Renal cortical epithelial cell (primary cell): ENCODE results near the gene NHLRC4. TPM values are rescaled to one million over a fixed set of nuclear protein-coding genes. Genes with fewer than 3 reads are reported as not detected.

Experiments used
- DNase-seq: peaks from one replicate; pipeline ENCODE4 v3.0.0-alpha.2; 2011; ENCODE audit warnings: low read depth
- total RNA-seq: library from RNA; depleted of rRNA; stranded (reverse); fragments of >200 nt; gene quantifications from 2 replicates; pipeline ENCODE4 v1.2.3, GENCODE V29; 2014

NHLRC4 gene, protein sequence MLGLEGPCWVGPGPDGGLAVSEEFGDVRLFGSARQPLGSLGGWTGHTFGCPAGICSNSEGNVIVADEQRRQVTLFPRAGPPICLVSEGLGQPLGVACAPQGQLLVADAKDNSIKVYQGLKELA
- 0.85 TPM in 1 of 2 replicates, not detected in the other for total RNA-seq

DNA sequence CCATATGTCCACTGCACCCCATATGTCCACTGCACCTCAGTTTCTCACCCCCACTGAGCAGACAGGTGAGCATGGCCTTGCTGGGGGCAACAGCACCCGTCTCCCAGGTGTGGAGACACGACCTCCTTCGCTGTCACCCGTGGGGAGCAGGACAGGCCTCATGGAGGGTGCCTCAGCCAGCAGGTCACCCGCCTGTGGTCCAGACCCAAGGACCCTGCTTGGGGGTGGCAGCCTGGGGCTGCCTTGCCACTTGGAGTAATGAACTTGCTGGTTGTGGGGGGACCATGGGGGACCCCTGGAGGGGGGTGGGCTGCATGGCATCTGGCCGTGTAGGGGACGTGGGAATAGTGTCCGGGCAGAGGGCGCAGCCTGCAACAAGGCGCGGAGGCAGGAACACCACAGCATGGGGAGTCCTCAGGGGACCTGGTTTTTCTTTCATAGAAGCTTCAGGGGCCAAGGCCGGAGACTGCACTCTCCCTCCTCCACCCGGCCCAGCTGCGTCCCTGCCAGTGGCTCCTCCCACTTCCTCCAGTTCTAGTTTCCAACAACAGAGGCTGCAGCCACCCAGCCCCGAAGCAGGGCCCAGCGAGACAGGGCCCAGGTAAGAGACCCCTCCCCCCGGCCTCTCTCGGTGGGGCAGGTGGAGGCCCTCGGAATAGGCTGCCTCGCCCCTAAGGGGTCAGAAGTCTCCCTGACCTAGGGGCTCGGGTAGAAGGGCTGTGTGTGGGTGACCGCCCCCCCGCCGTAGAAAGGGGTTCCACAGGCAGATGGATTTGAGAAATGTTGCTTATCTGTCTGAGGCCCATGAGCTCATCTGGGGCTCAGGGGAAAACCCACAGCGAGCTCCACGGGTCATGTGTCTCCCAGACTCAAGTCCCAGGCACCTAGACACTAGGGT, at the start of gene NHLRC4:
Gene NHLRC4, plus strand, starts transcription at position 531 of the 898 bp plus-strand sequence. CDS start 1,043 bp downstream, outside the sequence.
- DNase-seq: no peak

DNA sequence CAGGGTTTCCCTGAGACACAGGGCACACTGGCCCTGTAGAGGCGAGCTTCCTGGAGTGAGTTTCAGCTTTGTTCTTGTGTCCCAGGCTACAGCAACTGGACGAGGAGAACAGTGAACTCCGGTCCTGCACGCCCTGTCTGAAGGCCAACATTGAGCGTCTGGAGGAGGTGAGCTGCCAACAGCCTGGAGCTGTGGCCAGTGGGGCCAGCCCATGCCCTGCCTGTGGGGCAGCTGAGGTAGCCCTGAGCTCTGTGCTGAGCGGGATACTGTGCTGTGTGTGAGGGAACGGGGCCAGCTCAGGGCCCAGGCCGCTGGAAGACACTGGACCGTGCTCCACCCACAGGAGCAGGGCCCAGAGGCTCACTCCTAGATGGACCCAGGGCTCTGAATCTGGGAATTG, 47.9 kb upstream of the NHLRC4 start:
- no peak for DNase-seq

DNA sequence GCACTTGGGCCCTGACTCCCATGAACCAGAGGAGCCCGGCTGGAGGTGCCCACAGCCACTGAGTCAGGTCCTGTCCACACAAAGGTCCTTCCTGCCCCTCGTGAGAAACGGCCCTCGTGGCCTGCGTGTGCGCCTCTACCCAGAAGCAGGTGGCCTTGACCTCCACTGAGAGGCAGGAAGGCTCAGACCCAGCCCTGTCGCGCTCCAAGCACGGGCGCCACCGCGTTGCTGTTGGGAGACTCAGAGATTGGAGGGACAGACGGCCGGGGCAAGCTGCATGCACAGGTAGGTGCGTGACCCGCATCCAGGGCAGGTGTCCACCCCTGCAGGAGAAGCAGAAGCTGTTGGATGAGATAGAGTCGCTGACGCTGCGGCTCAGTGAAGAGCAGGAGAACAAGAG, 47.4 kb upstream of the NHLRC4 start:
- no peak for DNase-seq

DNA sequence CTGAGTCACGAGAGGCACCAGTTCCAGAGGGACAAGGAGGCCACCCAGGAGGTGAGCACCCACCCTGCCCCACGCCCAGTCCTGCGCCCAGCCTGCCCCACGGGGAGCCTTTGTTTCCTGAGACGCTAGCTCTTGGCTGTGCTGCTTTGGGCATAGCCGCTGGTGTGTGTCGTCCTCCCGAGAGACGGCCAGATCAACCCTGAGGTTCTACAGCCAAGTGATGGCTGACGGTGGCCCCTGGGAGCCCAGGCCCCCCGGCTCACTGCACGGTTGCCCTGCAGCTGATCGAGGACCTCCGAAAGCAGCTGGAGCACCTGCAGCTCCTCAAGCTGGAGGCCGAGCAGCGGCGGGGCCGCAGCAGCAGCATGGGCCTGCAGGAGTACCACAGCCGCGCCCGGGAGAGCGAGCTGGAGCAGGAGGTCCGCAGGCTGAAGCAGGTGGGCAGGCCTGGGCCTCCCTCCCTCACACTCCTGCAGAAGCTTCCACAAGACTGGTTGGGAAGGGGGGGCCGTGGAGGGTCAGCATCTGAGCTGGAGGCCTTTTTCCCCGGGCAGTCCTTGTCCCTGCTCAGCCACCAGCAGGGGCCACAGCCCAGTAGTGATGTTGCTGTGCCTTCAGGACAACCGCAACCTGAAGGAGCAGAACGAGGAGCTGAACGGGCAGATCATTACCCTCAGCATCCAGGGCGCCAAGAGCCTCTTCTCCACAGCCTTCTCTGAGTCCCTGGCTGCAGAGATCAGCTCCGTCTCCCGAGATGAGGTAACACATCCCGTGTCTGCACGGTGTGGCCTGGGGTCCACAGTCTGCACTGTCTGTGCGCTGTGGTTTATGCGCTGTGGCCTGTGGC, 46.7 kb upstream of the NHLRC4 start:
- no peak for DNase-seq

DNA sequence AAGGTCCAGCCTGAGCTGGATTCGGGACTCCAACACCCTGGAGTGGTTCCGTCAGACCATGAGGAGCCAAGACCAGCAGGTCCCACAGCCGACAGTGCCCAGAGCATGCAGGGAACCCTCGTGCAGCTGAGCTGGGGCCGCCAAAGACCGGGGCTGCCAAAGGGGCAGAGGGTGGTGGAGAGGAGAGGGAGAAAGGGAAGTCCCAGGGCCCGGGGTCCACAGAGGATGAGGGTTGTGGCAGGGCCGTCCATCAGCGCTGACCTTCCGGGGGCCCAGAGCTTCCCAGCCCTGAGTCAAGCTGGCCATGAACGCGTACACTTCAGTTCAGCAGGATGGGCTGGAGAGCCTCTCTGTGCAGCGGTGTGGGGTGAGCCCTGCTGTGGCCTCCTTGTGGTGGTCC, 46.0 kb upstream of the NHLRC4 start:
- DNase-seq: no peak

DNA sequence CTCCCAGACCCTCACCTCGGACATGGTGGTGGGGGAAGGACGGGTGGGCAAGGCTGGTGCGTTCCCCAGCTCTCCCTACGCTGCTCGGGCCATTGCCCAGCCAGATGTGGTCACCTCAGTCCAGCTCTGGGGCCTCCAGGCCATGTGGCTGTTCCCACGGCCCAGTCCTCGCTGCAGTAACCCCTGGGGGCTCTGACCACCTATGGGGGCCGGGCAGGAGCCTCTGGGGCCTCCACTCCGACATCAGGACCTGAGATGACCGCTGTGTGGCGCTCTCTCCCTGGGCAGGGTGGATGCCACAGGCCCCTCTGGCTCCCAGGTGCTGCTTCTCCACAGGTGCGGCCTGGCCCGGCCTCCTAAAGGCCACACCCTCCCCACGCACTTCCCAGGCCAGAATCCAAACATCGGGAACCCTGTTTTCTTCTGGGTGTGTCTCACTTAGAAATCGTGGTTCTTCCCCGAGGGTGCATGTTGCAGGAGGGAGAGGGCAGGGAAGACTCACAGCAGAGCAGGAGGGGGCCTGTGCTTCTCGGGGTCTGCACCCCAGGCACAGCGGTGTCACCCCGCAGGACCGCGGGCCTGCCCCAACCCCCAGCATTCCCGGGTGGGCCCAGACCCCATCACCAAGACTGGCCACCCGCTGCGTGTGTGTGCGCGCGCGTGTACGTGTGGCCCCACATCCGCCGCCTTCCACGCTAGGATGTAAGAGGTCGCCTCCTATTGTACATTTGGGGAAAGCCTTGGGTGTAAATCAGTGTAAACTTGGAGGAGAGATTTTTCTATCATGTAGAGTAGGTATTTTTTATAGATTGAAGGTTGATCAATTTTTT, 45.2 kb upstream of the NHLRC4 start:
- DNase-seq: no peak

DNA sequence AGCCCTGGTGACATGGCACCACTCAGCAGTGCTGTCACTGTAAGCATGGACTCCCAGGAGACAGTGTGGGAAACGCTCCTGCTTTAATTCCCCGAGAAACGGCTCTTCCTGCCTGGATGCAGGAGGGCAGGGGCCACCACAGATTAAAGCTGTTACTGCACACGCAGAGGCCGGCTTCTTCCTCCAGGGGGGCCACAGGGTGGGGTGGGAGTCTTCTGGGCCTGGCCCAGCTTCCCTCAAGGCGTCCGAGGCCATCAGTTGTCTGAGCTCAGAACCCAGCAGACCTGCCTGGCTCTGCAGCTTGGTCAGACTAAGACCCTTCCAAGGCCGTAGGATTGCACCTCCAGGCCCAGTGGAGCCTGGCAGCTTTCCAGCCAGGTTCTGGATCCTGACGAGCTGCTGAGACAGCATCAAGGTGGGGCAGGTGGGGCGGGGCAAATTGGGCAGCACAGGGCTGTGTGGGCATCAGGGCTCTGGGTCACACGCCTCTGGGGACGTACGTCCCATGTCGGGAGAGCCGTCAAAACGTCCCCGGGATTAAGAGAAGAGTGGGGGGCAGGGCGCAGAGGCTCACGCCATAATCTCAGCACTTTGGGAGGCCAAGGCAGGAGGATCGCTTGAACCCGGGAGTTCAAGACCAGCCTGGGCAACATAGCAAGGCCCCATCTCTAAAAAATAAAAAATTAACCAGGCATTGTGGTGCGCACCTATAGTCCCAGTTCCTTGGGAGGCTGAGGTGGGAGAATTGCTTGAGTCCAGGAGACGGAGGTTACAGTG, 44.3 kb upstream of the NHLRC4 start:
- DNase-seq: no peak

DNA sequence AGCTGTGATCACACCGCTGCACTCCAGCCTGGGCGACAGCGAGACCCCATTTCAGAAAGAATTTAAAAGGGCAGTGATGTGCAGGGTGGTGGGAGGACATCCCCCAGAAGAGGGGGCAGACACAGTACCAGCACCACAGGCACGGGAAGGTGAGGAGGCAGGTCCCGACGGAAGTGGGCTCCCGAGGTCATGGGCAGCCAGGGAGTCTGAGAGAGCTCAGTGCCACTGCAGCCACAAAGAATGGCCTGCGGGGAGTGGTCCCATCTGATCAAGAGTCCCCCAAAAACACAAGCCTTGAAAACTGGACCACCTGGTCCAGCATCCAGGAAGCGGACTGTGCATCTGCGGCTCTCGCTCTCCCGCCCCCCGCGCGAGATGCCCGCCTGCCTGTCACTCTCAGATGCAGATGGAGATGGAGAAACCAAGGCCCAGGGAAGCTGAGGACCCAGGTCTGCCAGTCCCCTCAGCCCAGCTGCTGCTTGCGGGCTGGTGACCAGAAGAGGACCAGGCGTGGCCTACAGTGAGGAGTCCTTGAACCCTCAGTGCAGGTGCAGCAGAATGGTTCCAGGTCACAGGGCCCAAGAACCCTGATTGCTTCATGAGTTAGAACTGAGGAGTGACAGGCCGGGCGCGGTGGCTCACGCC, 43.6 kb upstream of the NHLRC4 start:
- no peak for DNase-seq

DNA sequence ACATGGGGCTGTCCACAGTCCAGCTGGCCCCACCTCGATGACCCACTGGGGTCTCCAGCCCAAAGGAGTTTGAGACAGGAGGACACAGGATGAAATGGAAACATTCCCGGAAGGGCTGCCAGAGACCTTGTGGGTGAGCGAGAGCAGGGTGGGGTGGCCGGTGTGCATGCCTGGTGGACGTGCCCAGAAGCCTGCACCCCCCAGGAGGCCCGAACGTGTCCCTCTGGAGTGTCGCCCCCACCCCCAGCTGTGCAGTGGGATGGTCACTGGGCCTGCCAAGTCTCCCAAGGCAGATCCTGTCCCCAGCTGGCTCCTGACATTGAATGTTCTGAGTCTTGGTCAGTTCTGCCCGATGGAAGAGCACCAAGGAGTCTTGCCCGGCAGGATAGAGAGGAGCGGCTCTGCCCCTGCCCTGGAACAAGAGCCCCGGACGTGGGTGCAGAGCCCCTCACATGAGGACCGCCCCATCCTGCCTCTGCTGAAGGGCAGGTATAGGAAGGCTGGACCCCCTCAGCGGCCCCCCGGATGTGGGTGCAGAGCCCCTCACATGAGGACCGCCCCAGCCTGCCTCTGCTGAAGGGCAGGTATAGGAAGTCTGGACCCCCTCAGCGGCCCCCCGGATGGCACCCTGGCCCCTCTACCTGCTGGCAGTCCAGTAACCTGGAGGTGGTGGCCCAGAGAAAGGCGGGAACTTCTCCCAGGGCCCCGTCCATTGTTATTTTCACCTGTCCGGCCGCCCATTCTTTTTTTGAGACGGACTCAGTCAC, 42.3 kb upstream of the NHLRC4 start:
- no peak for DNase-seq

DNA sequence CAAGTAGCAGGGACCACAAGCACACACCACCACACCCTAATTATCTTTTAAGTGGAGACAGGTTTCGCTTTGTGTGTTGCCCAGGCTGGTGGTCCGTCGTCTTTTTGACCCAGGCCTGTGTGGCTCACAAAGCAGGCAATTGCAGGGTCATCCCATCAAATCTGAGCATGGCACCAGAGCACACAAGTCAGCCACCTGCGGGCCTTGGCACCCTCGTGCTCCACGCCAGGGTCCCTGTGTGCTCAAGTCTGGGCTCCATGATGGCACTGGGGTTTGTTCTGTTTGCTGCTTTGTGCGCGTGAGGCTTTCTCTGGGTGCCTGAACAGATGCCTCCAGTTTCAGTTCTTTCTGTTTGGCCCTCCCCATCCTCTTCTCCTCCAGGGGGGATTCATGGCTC, 41.7 kb upstream of the NHLRC4 start:
- DNase-seq: no peak

DNA sequence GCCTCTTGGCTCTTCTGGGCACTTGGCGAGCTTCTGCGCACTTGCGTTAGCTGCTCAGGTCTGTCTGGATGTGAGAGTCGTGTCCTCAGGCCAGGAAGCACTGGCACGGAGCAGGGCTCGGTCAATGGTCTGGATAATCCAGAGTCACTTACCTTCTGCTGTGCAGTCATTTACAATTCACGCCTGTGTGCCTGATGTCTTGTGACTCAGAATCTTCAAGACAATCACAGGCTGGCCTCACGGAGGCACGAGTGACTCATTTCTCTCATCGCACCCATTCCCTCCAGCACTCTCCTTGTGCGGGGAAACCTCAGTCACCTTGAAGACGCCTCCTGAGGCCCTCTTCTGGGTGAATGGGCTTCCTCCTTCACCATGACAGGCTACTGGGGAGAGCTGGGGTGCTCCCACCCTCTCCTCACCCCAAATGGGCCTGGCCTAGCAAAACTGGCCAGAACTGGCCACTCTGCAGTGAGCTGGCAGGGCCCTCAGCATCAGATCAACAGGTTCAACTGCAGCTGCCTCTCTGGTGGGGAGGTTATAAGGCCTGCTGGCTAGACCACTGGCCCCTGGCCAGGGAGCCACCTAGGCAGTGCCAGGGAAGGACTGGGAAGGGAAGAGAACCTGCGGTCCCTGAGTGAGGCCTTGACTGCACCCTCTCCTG, 41.2 kb upstream of the NHLRC4 start:
- peak; percentile 97 for DNase-seq

DNA sequence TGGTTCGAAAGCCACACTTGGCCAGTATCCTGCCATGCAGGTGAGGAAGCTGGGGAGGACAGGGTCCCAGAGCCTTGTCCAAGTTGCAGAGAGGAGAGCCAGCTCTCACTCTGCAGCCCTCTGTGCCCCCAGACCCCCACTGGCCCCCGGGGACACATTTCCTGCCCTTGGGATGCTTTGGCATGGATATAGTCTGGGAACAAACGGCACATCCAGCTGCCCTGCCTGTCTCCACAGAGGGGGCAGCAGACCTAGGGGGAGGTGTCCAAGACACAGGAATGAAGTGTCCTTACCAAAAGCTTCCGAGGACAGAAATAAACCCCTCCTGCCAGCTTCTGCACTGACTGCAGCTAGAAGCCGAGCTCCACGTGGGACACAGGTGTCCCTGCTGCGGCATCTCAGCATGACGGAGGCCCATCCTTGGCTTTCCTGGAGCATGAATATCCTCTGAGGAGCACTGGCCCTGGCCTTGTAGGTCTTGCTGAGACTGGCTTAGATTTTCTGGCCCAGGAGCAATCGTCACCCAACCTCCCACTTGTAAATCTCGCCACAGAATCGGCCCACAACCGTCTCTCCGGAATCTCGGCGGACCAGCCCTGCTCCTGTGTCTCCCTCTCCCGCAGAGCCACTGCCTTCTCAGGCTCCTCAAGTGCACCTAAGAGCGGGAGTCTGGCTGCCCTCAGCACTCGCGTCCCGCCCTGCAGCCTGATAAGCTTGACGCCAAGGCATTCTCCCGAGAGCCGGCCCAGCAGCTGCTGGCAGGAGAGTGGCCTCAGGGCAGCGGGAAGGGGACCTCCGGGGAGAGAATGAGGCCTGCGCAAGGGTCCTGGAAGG, 40.4 kb upstream of the NHLRC4 start:
- no peak for DNase-seq

DNA sequence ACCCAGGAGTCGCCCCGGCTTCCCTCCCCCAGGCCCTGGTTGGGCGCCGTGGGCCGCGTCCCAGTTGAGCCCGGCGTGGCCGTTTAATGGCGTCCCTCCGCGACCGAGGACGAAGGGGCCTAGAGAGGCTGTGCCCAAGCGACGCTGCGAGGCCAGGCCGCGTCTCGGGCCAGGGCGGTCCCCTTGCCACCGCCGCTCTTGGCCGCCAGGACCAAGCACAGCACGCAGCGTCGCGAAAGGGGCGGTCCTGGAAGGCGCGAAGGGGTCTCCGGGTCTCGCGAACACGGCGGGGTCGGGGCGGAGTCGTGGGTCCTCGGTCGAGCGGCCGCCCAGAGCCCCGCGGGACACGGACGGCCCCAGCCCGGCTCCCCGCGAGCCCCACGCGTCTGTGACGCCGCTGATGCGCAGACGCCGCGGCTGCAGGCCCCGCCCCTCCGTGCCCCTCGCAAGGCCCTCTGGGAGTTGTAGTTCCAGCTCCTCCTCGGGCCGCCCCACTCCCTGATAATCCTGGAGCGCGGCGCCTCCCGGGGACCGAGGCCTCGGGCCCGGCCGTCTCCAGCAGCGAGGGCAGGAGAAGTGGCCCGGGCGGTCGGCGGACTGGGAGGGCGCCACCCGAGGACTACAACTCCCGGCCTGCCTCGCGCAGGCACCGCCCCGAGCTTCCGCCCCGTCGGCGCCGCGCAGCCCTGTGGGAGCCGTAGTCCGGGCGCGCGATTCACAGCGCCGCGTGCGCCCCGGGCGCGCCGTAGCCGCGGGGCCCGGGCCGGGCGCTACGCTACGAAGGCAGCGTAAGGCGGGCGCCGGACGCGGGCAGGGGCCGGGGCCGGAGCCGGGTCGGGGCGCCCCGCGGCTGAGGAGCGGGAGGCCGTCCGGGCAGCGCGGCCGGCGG, 39.5 kb upstream of the NHLRC4 start, which contains the start of gene CAPN15:
Gene CAPN15, plus strand, starts transcription at position 698 of the 889 bp plus-strand sequence. CDS start 19,127 bp downstream, outside the sequence.
- DNase-seq: peak; percentile 49

DNA sequence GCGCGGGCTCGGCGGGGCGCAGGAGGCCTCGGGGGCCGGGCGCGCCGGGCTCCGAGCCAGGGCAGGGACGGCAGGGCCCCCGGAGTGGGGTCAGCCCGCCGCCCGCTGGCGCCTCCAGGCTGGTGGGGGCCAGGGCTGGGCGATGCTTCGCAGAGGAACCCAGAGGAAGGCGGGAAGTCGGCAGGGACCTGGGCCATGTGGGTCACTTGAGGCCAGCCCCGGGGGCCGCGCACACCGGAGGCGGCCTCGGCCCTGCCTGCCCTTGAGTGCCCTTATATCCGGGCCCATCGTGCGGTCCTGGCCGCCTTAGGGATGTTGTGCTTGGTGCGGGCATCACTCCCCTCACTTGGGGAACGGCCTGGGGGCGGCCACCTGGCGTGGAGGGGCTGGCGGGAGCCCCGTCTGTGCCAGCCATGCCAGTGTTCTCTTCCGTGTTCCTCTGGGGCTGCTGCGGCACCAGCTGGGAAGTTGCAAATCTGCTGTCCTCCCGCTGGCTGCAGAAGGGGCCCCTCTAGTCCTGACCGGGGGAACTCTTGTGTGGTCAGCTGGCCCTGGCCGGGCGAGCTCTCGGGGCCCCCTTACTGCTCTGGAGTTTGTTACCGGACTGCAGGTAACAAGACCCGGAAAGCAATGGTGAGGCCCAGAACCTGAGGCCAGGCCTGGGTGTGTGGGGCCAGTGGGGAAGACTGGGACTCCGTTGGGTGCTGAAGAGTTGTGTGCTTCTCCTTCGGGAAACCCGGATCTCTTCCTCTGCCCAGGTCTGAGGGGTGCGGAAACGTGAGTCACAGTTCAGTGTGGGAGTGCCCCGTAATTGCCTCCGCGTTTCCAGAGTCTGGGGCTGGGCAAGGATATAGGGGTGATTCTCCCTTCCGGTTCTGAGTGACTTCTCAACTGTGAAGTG, 38.4 kb upstream of the NHLRC4 start:
- DNase-seq: peak; percentile 51

DNA sequence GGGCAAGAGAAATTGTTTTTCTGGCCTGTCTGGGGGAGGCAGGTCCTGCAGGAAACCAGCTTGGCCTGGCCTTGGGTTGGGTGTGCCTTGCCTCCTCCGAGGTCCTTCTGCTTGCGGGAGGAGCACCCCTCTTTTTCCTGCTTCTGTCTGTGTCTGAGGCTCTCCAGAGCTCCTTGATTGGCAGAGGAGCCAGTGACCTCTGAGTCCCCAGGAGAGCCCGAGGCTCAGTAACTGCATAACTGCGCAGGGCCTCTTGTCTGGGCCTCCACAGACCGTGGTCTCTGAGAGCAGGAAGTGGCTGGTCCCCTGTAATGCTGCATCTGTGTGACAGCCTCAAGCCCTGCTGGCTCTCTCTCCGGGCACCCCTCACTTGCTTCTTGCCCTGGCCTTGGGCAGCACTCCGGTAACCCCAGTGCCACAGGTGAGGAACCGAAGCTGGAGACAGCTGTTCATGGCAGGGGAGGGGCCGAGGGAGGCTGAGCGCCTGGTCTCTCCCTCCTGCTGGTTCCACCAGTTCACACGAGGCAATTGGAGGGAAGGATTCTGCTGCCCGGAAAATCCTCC, 37.7 kb upstream of the NHLRC4 start:
- no peak for DNase-seq
